RPMI8226 (cell line): ENCODE measurements around the gene RBMY1E.
"Not testable (repeated sequence)": the region's sequence is repeated elsewhere in the genome, so short reads cannot be mapped to it uniquely, and the experiment has no call there.

Experiments
- DNase-seq: peaks from one replicate; pipeline ENCODE4 v3.0.0-alpha.2; 2015

Gene RBMY1E

GRCh38 chrY:21917932-21918331 lies at the start of gene RBMY1E:
Gene RBMY1E, minus strand, starts transcription at chrY:21918032. Its CDS starts 1,978 bp downstream, at chrY:21916054.
- DNase-seq = not testable (repeated sequence)

GRCh38 chrY:21894426-21894825 lies 23.4 kb downstream of the RBMY1E start, which contains the start of gene RBMY1D:
Gene RBMY1D, minus strand, starts transcription at chrY:21894526. Its CDS starts 2,013 bp downstream, at chrY:21892513.
- DNase-seq = not testable (repeated sequence)

GRCh38 chrY:21869407-21870076 lies 48.3 kb downstream of the RBMY1E start:
- DNase-seq = not testable (repeated sequence)
